Measurements from ENCODE around the gene PTCHD1.

The PTCHD1 gene

DNA sequence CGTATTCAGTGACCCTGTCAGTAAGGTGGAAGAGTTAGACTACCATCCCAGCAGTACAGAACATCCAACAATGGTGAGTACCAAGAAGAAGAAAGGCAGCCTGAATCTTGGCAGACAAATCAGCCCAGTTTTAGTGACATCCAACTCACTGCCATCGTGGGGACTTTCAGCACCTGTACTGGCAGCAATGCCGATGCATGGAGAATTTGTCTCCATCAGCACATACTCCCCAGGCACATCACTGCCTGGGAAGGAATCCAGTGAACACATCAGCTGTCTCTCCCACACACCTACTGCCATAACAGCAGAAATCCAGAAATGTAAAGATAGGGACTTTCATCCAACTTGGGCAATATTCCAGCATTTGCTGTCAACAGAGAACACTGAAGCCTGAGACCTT is 29.8 kb downstream of the PTCHD1 start:
- no peaks in the 10 kb centered on the region for H3K4me1 ChIP-seq (ENCODE audit: control insufficient read depth, insufficient read depth, low read length, poor library complexity, severe bottlenecking)
- 100% methylated on average over 1 of the region's 3 CpGs; no CpG with 5 or more reads in 1 of the 2 experiments for WGBS, 2 experiments (ENCODE audit: insufficient coverage in 2 of 2)
- no peak overlapping the region for H3K4me3 ChIP-seq (ENCODE audit: extremely low read depth, insufficient read depth, low read length, poor library complexity, severe bottlenecking)
- no peaks in the 10 kb centered on the region for H3K36me3 ChIP-seq (ENCODE audit: control insufficient read depth, insufficient read depth, low read length)
- H3K27ac ChIP-seq (ENCODE audit: low read depth, low read length, severe bottlenecking), result no peak overlapping the region
- no peaks in the 10 kb centered on the region for H3K9me3 ChIP-seq (ENCODE audit: control insufficient read depth, low read length)

DNA sequence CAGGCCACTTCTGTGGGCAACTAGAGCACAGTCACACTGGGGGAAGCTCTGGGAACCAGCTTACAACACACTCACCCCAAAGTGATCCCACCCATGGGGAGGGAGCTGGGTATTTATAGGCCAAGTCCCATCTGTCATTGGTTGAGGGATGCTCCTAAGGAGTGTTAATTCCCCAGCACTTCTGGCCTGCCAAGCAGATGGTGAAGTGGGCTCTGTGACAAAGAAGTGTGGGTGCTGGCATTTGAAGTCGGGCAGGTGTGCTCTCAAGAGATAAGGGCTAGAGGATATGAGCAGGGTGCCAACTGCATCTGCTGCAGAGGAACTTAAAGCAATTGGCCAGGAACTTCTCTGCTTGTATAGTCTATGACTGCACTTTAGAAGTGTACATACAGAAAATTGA is 30.9 kb downstream of the PTCHD1 start:
- Histone ChIP-seq H3K27ac (ENCODE audit: low read depth, low read length, severe bottlenecking) (no peak overlapping the region), H3K36me3 (ENCODE audit: control insufficient read depth, insufficient read depth, low read length) (no peaks in the 10 kb centered on the region), H3K4me1 (ENCODE audit: control insufficient read depth, insufficient read depth, low read length, poor library complexity, severe bottlenecking) (no peaks in the 10 kb centered on the region), H3K4me3 (ENCODE audit: extremely low read depth, insufficient read depth, low read length, poor library complexity, severe bottlenecking) (no peak overlapping the region), H3K9me3 (ENCODE audit: control insufficient read depth, low read length) (no peaks in the 10 kb centered on the region)
- no CpG with 5 or more reads among the region's 1 CpG for WGBS, 2 experiments (ENCODE audit: insufficient coverage in 2 of 2)

DNA sequence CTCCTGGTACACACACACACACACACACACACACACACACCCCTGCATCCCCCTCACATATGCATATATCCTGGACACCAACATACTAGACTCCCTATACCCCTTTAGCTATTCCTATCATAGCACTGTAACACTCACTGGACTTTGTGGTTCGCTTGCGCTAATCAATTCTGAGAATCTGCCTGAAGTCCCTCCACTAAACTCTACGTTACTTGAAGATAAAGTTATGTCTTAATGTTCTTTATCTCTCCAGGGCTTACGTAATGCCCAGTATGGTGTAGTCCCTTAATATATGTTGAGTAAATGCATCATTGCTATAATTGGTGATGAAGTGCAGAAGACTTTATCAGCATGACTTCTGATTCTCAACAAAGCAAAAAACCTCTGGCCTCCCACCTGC is 32.3 kb downstream of the PTCHD1 start:
- H3K4me3 ChIP-seq (ENCODE audit: extremely low read depth, insufficient read depth, low read length, poor library complexity, severe bottlenecking), result no peak overlapping the region
- H3K27ac ChIP-seq (ENCODE audit: low read depth, low read length, severe bottlenecking), result no peak overlapping the region
- H3K9me3 ChIP-seq (ENCODE audit: control insufficient read depth, low read length), result no peaks in the 10 kb centered on the region
- no peaks in the 10 kb centered on the region for H3K36me3 ChIP-seq (ENCODE audit: control insufficient read depth, insufficient read depth, low read length)
- no peaks in the 10 kb centered on the region for H3K4me1 ChIP-seq (ENCODE audit: control insufficient read depth, insufficient read depth, low read length, poor library complexity, severe bottlenecking)
- WGBS, 2 experiments (ENCODE audit: insufficient coverage in 2 of 2), result no CpG with 5 or more reads among the region's 4 CpGs

DNA sequence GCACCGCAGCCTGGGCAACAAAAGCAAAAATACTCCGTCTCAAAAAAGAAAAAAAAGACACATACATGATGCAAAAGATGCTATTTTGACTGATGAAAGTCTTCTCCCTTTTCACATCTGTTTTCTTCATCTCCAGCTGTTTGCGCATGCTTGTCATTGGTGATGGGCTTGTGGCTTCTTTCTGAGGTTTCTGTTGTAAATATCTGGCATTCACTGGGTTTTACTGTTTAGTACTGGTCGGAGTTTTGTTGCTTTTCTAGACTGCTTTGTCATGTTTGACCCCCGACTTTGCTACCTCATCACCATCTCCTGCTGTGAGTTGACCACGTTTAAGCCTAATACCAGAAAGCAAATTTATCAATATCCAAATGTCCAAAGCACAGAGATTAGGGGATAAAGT is 34.4 kb downstream of the PTCHD1 start:
- no peak overlapping the region for H3K27ac ChIP-seq (ENCODE audit: low read depth, low read length, severe bottlenecking)
- H3K4me3 ChIP-seq (ENCODE audit: extremely low read depth, insufficient read depth, low read length, poor library complexity, severe bottlenecking), result no peak overlapping the region
- WGBS, 2 experiments (ENCODE audit: insufficient coverage in 2 of 2), result no CpG with 5 or more reads among the region's 6 CpGs
- no peaks in the 10 kb centered on the region for H3K4me1 ChIP-seq (ENCODE audit: control insufficient read depth, insufficient read depth, low read length, poor library complexity, severe bottlenecking)
- H3K9me3 ChIP-seq (ENCODE audit: control insufficient read depth, low read length), result no peaks in the 10 kb centered on the region
- no peaks in the 10 kb centered on the region for H3K36me3 ChIP-seq (ENCODE audit: control insufficient read depth, insufficient read depth, low read length)

DNA sequence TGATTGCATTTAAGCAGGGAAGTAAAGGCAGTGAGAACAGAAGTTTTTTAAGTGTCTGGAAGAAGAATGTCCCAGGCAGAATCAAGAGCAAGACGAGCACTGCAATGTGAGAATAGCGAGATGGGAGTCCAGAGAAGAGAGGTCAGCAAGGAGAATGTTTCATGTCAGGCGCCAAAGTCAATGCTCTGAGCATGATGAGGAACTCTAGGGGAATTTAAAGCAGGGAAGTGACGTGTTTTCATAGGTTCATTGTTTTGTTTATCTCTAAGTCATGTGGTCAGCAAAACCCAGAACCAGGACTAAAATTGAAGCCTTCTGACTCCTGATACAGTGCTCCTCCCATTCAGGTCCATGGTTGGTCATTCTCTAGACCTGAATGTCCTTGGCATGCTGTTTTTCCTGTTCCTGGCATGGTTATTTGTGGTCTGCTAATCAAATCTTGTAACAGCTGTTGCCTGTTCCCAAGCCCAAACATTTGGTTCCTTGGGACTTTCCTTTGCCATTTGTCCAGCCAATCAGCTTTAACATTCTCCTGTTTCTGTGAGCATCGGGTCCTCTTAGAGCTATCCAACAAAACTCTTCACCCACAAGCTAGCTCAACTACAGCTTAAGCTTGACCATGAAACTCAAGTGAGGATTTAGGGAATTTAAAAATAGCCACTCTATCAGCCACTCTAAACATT is 37.7 kb downstream of the PTCHD1 start:
- 96 to 100% methylated on average over 3 of the region's 5 CpGs for WGBS, 2 experiments (ENCODE audit: insufficient coverage in 2 of 2)
- H3K9me3 ChIP-seq (ENCODE audit: control insufficient read depth, low read length), result no peaks in the 10 kb centered on the region
- no peak overlapping the region for H3K4me3 ChIP-seq (ENCODE audit: extremely low read depth, insufficient read depth, low read length, poor library complexity, severe bottlenecking)
- no peaks in the 10 kb centered on the region for H3K36me3 ChIP-seq (ENCODE audit: control insufficient read depth, insufficient read depth, low read length)
- H3K4me1 ChIP-seq (ENCODE audit: control insufficient read depth, insufficient read depth, low read length, poor library complexity, severe bottlenecking), result no peaks in the 10 kb centered on the region
- H3K27ac ChIP-seq (ENCODE audit: low read depth, low read length, severe bottlenecking), result no peak overlapping the region

DNA sequence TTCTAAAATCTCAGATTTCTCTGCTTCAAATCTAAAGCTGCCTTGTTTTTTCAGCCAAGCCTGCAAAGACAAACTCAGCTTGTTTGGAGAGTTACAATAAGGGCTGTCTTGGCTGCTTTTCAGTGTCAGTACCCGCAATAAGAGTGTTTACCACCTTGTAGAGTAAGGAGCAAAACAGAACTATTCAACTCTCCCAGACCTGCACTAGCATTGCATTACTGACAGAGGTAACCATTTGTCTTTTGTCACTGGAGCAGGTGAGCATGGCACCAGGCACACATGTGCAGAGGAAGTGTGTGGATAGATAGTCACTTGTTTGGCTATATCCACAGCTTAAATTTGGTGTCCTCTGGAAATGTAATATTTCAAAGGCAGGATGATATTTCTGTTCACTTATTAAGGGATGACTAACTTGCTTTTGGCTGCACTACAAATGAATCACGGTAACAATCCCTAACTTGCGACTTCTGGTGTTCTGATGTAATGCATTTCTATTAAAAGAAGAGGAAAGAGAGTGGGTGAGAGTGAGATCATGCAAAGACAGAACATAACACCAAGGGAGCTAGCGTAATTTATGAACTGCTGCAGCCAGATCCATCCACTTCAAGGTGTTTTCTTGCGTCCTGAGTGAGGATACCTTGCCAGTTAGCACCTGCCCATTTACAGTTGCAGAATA is 38.6 kb downstream of the PTCHD1 start:
- Histone ChIP-seq H3K4me3 (ENCODE audit: extremely low read depth, insufficient read depth, low read length, poor library complexity, severe bottlenecking) (no peak overlapping the region), H3K36me3 (ENCODE audit: control insufficient read depth, insufficient read depth, low read length) (no peaks in the 10 kb centered on the region), H3K9me3 (ENCODE audit: control insufficient read depth, low read length) (no peaks in the 10 kb centered on the region), H3K4me1 (ENCODE audit: control insufficient read depth, insufficient read depth, low read length, poor library complexity, severe bottlenecking) (no peaks in the 10 kb centered on the region), H3K27ac (ENCODE audit: low read depth, low read length, severe bottlenecking) (no peak overlapping the region)
- 73% methylated on average over 2 of the region's 5 CpGs; no CpG with 5 or more reads in 1 of the 2 experiments for WGBS, 2 experiments (ENCODE audit: insufficient coverage in 2 of 2)

DNA sequence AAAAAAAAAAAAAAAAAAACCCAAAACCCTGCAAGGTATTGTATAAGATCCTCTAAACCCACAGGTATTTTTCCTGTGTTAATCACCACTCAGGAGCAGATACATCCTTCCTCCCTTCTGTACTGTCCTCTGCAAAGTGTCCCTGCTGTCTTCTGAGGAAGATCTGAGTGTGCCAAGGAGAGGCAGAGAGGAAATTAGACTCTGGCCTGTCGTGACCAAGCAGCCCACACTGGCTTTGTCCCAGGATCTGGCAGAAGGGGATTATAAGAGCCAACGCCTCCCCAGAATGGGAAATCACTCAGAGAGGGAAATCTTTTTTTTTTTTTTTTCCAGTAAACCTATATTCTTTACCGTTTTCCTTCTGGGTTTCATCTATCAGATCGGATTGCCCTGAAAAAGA is 39.6 kb downstream of the PTCHD1 start:
- no peaks in the 10 kb centered on the region for H3K9me3 ChIP-seq (ENCODE audit: control insufficient read depth, low read length)
- H3K4me1 ChIP-seq (ENCODE audit: control insufficient read depth, insufficient read depth, low read length, poor library complexity, severe bottlenecking), result no peaks in the 10 kb centered on the region
- no peaks in the 10 kb centered on the region for H3K36me3 ChIP-seq (ENCODE audit: control insufficient read depth, insufficient read depth, low read length)
- no CpG with 5 or more reads among the region's 4 CpGs for WGBS, 2 experiments (ENCODE audit: insufficient coverage in 2 of 2)
- H3K4me3 ChIP-seq (ENCODE audit: extremely low read depth, insufficient read depth, low read length, poor library complexity, severe bottlenecking), result no peak overlapping the region
- no peak overlapping the region for H3K27ac ChIP-seq (ENCODE audit: low read depth, low read length, severe bottlenecking)

DNA sequence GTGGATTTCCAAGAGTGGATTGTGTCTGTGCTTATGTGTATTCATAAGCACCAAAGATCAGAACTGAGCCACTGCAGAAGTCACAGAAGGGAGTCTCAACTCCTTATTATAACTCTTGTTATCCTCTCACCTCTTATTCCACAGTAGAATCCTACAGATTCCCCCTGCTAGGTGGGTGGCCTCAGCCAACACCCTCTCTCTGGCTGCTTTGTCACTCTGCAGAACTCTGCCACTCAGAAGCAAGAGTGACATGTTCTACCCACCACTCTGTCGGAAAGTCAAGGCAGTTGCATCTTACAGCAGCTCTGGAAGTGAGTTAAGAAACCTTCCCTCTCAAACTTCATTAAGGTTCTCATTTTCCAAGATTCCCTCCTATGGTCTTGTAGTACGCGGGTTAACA is 41.9 kb downstream of the PTCHD1 start:
- H3K4me3 ChIP-seq (ENCODE audit: extremely low read depth, insufficient read depth, low read length, poor library complexity, severe bottlenecking), result no peak overlapping the region
- H3K4me1 ChIP-seq (ENCODE audit: control insufficient read depth, insufficient read depth, low read length, poor library complexity, severe bottlenecking), result no peaks in the 10 kb centered on the region
- H3K36me3 ChIP-seq (ENCODE audit: control insufficient read depth, insufficient read depth, low read length), result no peaks in the 10 kb centered on the region
- H3K27ac ChIP-seq (ENCODE audit: low read depth, low read length, severe bottlenecking), result no peak overlapping the region
- H3K9me3 ChIP-seq (ENCODE audit: control insufficient read depth, low read length), result no peaks in the 10 kb centered on the region
- WGBS, 2 experiments (ENCODE audit: insufficient coverage in 2 of 2), result 83% methylated on average over 1 of the region's 3 CpGs; no CpG with 5 or more reads in 1 of the 2 experiments

DNA sequence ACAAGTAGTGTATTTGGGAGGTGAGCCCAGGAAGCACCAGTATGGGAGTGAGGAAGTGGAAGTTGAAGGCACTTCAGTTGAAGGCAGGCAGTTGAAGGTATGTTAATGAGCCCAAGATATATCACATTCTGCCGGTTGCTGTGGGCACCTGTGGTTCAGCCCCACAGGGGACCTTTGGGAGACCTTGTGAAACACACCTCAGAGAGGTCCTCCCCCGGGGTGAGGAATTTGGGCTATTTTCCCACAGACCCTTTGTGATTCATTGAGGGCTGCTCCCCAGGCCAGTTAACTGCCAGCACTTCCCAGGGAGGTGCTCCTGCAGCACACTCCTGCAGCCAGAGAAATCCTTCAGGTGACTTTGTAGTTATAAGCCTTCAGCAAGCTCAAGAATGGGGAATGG is 45.9 kb downstream of the PTCHD1 start:
- no peak overlapping the region for H3K4me3 ChIP-seq (ENCODE audit: extremely low read depth, insufficient read depth, low read length, poor library complexity, severe bottlenecking)
- WGBS, 2 experiments (ENCODE audit: insufficient coverage in 2 of 2), result 0 to 20% methylated on average over 1 of the region's 2 CpGs
- H3K9me3 ChIP-seq (ENCODE audit: control insufficient read depth, low read length), result no peaks in the 10 kb centered on the region
- no peak overlapping the region for H3K27ac ChIP-seq (ENCODE audit: low read depth, low read length, severe bottlenecking)
- peaks cover 8% of the 10 kb centered on the region for H3K4me1 ChIP-seq (ENCODE audit: control insufficient read depth, insufficient read depth, low read length, poor library complexity, severe bottlenecking)
- H3K36me3 ChIP-seq (ENCODE audit: control insufficient read depth, insufficient read depth, low read length), result no peaks in the 10 kb centered on the region

DNA sequence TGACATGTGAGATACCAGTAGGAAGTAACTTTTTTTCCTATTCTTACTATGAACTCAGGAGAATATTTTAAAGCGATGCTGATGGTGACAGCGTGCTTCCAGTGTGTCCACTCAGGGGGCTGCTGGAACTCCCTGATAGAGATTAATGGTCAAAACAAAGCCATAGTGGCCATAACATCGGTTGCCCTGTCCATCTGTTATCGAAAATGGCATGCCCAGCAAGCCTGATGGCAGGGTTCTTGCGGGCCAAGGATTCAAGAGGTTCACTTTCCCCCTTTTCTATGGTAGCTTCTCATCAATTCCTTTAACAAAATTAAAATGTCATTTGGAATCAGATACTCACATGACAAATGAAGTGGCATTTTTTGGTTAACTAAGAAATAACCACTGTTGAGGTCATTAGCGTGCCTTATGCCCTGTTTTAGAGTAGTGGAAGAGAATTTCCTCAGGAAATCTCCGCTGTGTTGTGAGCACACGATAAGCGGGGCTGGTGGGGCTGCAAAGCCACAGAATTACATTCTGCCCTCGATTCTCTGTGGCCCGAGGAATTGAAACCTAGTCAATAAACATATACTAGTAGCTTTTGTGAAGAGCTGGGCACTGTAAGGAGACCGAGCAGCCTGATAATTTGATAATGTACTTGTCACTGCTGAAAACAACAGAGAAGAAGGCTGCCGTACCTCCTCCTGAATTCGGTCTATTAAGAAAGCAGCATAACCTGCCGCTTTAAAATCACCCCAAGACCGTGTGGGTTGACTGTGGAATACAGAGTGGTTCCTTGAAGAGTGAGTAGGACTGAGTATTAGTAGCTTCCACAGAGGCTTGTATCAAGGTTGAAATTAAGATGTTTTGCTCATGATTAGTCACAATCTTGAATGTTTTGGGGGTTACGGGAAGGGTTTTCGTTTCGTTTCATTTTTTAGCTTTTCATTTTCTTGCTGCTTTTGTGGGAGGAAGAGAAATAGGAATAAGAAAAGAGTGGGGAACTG is 46.7 kb downstream of the PTCHD1 start:
- Histone ChIP-seq H3K27ac (ENCODE audit: low read depth, low read length, severe bottlenecking) (no peak overlapping the region), H3K36me3 (ENCODE audit: control insufficient read depth, insufficient read depth, low read length) (no peaks in the 10 kb centered on the region), H3K4me1 (ENCODE audit: control insufficient read depth, insufficient read depth, low read length, poor library complexity, severe bottlenecking) (peaks cover 10% of the 10 kb centered on the region), H3K4me3 (ENCODE audit: extremely low read depth, insufficient read depth, low read length, poor library complexity, severe bottlenecking) (no peak overlapping the region), H3K9me3 (ENCODE audit: control insufficient read depth, low read length) (no peaks in the 10 kb centered on the region)
- WGBS, 2 experiments (ENCODE audit: insufficient coverage in 2 of 2), result 94 to 95% methylated on average over 6 to 9 of the region's 19 CpGs

Measured in mesodermal cell (in vitro differentiated cells).